GM23338 (cell line): ENCODE measurements around the gene LDLRAD3.

Experiments used
- CREB1 ChIP-seq: fragments of 250-450 bp; sonication (Bioruptor Pico); IDR thresholded peaks from 2 replicates; pipeline ENCODE4 v1.5.0; 2020; ENCODE audit warnings: low read depth, mild to moderate bottlenecking, moderate library complexity
- CTCF ChIP-seq, 2 experiments: fragments of 200-600 bp in 1 of 2; sonication (generic) in 1 of 2; conservative IDR thresholded peaks; 2 replicates each; pipeline versions ENCODE4 v1.5.1 to v1.6.1; 2016 to 2017; ENCODE audit warnings: antibody characterized with exemption in 2 of 2, low read depth in 2 of 2, mild to moderate bottlenecking in 2 of 2, moderate library complexity in 1 of 2
- ETS1 ChIP-seq: IDR thresholded peaks from 2 replicates; pipeline ENCODE4 v1.6.1; 2016; ENCODE audit warnings: antibody characterized with exemption
- EZH2 ChIP-seq: fragments of 200-600 bp; sonication (generic); IDR thresholded peaks from one replicate; pipeline ENCODE4 v1.8.0; 2017; ENCODE audit warnings: antibody characterized with exemption, mild to moderate bottlenecking, low read depth; ENCODE audit not compliant: unreplicated experiment
- EZH2phosphoT487 ChIP-seq: fragments of 200-600 bp; sonication (generic); IDR thresholded peaks from one replicate; pipeline ENCODE4 v1.8.1; 2018; ENCODE audit warnings: antibody characterized with exemption; ENCODE audit not compliant: unreplicated experiment
- JUNB ChIP-seq: IDR thresholded peaks from one replicate; pipeline ENCODE4 v1.6.1; 2016; ENCODE audit warnings: antibody characterized with exemption; ENCODE audit not compliant: unreplicated experiment
- NANOG ChIP-seq: IDR thresholded peaks from 2 replicates; pipeline ENCODE4 v1.6.1; 2016; ENCODE audit warnings: antibody characterized with exemption, borderline replicate concordance
- POLR2AphosphoS5 ChIP-seq: IDR thresholded peaks from 2 replicates; pipeline ENCODE4 v1.6.1; 2016; ENCODE audit warnings: antibody characterized with exemption, low read depth
- STAT1 ChIP-seq: IDR thresholded peaks from one replicate; pipeline ENCODE4 v1.6.1; 2016; ENCODE audit warnings: antibody characterized with exemption; ENCODE audit not compliant: unreplicated experiment
- ZNF114 ChIP-seq: fragments of 250-450 bp; sonication (Bioruptor Pico); IDR thresholded peaks from 2 replicates; pipeline ENCODE4 v1.5.0; 2020; ENCODE audit warnings: mild to moderate bottlenecking, moderate library complexity
- TF ChIP-seq, protein P1 (sequence below): IDR thresholded peaks from one replicate; pipeline ENCODE4 v1.6.1; 2018; ENCODE audit warnings: antibody characterized with exemption; ENCODE audit not compliant: unreplicated experiment
- TF ChIP-seq, protein P2 (sequence below): fragments of 250-450 bp; sonication (Bioruptor Pico); IDR thresholded peaks from 2 replicates; pipeline ENCODE4 v1.5.0; 2020; ENCODE audit warnings: mild to moderate bottlenecking, moderate library complexity

GRCh38 chr11:36264011-36264972, 320.4 kb downstream of the LDLRAD3 start:
- no peak for TF ChIP-seq CTCF (conservative IDR thresholded peaks at IDR 0.05; ENCODE audit: low read depth in 2 of 2)
- TF ChIP-seq CREB1 (CRISPR knock-in tag): no peak
- TF ChIP-seq EZH2: no peak
- TF ChIP-seq, protein P1, sequence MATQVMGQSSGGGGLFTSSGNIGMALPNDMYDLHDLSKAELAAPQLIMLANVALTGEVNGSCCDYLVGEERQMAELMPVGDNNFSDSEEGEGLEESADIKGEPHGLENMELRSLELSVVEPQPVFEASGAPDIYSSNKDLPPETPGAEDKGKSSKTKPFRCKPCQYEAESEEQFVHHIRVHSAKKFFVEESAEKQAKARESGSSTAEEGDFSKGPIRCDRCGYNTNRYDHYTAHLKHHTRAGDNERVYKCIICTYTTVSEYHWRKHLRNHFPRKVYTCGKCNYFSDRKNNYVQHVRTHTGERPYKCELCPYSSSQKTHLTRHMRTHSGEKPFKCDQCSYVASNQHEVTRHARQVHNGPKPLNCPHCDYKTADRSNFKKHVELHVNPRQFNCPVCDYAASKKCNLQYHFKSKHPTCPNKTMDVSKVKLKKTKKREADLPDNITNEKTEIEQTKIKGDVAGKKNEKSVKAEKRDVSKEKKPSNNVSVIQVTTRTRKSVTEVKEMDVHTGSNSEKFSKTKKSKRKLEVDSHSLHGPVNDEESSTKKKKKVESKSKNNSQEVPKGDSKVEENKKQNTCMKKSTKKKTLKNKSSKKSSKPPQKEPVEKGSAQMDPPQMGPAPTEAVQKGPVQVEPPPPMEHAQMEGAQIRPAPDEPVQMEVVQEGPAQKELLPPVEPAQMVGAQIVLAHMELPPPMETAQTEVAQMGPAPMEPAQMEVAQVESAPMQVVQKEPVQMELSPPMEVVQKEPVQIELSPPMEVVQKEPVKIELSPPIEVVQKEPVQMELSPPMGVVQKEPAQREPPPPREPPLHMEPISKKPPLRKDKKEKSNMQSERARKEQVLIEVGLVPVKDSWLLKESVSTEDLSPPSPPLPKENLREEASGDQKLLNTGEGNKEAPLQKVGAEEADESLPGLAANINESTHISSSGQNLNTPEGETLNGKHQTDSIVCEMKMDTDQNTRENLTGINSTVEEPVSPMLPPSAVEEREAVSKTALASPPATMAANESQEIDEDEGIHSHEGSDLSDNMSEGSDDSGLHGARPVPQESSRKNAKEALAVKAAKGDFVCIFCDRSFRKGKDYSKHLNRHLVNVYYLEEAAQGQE: no peak
- TF ChIP-seq POLR2AphosphoS5: no peak
- TF ChIP-seq ZNF114 (CRISPR knock-in tag): no peak
- TF ChIP-seq EZH2phosphoT487: no peak
- no peak for TF ChIP-seq ETS1
- no peak for TF ChIP-seq STAT1
- no peak for TF ChIP-seq JUNB
- TF ChIP-seq NANOG: no peak
- TF ChIP-seq, protein P2, sequence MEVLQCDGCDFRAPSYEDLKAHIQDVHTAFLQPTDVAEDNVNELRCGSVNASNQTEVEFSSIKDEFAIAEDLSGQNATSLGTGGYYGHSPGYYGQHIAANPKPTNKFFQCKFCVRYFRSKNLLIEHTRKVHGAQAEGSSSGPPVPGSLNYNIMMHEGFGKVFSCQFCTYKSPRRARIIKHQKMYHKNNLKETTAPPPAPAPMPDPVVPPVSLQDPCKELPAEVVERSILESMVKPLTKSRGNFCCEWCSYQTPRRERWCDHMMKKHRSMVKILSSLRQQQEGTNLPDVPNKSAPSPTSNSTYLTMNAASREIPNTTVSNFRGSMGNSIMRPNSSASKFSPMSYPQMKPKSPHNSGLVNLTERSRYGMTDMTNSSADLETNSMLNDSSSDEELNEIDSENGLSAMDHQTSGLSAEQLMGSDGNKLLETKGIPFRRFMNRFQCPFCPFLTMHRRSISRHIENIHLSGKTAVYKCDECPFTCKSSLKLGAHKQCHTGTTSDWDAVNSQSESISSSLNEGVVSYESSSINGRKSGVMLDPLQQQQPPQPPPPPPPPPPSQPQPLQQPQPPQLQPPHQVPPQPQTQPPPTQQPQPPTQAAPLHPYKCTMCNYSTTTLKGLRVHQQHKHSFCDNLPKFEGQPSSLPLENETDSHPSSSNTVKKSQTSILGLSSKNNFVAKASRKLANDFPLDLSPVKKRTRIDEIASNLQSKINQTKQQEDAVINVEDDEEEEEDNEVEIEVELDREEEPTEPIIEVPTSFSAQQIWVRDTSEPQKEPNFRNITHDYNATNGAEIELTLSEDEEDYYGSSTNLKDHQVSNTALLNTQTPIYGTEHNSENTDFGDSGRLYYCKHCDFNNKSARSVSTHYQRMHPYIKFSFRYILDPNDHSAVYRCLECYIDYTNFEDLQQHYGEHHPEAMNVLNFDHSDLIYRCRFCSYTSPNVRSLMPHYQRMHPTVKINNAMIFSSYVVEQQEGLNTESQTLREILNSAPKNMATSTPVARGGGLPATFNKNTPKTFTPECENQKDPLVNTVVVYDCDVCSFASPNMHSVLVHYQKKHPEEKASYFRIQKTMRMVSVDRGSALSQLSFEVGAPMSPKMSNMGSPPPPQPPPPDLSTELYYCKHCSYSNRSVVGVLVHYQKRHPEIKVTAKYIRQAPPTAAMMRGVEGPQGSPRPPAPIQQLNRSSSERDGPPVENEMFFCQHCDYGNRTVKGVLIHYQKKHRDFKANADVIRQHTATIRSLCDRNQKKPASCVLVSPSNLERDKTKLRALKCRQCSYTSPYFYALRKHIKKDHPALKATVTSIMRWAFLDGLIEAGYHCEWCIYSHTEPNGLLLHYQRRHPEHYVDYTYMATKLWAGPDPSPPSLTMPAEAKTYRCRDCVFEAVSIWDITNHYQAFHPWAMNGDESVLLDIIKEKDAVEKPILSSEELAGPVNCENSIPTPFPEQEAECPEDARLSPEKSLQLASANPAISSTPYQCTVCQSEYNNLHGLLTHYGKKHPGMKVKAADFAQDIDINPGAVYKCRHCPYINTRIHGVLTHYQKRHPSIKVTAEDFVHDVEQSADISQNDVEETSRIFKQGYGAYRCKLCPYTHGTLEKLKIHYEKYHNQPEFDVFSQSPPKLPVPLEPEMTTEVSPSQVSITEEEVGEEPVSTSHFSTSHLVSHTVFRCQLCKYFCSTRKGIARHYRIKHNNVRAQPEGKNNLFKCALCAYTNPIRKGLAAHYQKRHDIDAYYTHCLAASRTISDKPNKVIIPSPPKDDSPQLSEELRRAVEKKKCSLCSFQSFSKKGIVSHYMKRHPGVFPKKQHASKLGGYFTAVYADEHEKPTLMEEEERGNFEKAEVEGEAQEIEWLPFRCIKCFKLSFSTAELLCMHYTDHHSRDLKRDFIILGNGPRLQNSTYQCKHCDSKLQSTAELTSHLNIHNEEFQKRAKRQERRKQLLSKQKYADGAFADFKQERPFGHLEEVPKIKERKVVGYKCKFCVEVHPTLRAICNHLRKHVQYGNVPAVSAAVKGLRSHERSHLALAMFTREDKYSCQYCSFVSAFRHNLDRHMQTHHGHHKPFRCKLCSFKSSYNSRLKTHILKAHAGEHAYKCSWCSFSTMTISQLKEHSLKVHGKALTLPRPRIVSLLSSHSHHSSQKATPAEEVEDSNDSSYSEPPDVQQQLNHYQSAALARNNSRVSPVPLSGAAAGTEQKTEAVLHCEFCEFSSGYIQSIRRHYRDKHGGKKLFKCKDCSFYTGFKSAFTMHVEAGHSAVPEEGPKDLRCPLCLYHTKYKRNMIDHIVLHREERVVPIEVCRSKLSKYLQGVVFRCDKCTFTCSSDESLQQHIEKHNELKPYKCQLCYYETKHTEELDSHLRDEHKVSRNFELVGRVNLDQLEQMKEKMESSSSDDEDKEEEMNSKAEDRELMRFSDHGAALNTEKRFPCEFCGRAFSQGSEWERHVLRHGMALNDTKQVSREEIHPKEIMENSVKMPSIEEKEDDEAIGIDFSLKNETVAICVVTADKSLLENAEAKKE: no peak
